Activated CD8-positive, alpha-beta T cell treated with anti-CD3 and anti-CD28 coated beads for 36 hours (primary cell): ENCODE results near the gene TMEM132D. TPM values are rescaled to one million over a fixed set of nuclear protein-coding genes. Genes with fewer than 3 reads are reported as not detected.

ENCODE experiments used
- ATAC-seq: fragments of 200-7000 bp; cut with Tn5 transposase; one replicate; pipeline ENCODE4 v1.10.0; 2021; ENCODE audit warnings: mild to moderate bottlenecking, moderate library complexity
- CTCF ChIA-PET: fragments of 350-600 bp; sonication (Branson Sonifier 250); formaldehyde crosslinking; loops from one replicate; lab custom pipeline; 2021; ENCODE audit warnings: antibody characterized with exemption; lab: Charles Lee
- POLR2A ChIA-PET: fragments of 350-600 bp; sonication (Branson Sonifier 250); formaldehyde crosslinking; loops from one replicate; lab custom pipeline; 2021; ENCODE audit warnings: antibody characterized with exemption; lab: Charles Lee
- DNase-seq: peaks from one replicate; pipeline ENCODE4 v3.0.0-alpha.2; 2020
- H3K27ac Mint-ChIP-seq: one replicate; pipeline ENCODE4 v1.8.0; 2021; ENCODE audit warnings: mild to moderate bottlenecking, mixed read lengths
- H3K27me3 Mint-ChIP-seq: one replicate; pipeline ENCODE4 v1.8.0; 2021; ENCODE audit warnings: mixed read lengths
- H3K36me3 Mint-ChIP-seq: one replicate; pipeline ENCODE4 v1.8.0; 2021; ENCODE audit warnings: low read depth, mixed read lengths
- H3K4me1 Mint-ChIP-seq: one replicate; pipeline ENCODE4 v1.8.0; 2021; ENCODE audit warnings: low read depth, mixed read lengths
- H3K4me3 Mint-ChIP-seq: one replicate; pipeline ENCODE4 v1.8.0; 2021; ENCODE audit warnings: mild to moderate bottlenecking, moderate library complexity, mixed read lengths
- H3K9me3 Mint-ChIP-seq: one replicate; pipeline ENCODE4 v1.8.0; 2021; ENCODE audit warnings: mixed read lengths
- intact Hi-C: fragments of 100-400 bp; cut with micrococcal nuclease; formaldehyde crosslinking; loops from one replicate; pipeline ENCODE4 v1.10.0; 2022
- total RNA-seq, 2 experiments: library from RNA; stranded (reverse); gene quantifications; one replicate each; pipeline ENCODE4 v1.2.3, GENCODE V29; 2021
- TF ChIP-seq, protein P1 (sequence below): fragments of 200-600 bp; IDR thresholded peaks from one replicate; pipeline ENCODE4 v1.8.0; 2022; ENCODE audit warnings: antibody characterized with exemption, mild to moderate bottlenecking

Gene TMEM132D
- total RNA-seq, 2 experiments from 2014 or later, result not detected

DNA sequence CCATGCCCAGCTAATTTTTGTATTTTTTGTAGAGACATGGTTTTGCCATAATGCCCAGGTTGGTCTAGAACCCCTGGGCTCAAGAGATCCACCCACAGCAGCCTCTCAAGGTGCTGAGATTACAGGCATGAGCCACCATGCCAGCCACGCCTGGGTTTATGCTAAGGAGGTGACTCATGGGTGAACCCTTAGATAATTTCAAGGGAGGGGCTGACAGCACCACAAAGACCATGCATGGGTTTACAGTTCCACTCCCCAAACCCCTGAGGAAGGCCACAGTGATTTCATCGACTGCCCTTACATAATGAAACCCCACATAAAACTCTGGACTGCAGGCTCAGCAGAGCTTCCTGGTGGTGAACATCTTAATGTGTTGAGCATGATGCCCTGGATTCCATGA, 33.7 kb downstream of the TMEM132D start:
- ChIA-PET CTCF (no interaction called here), POLR2A (no interaction called here)
- H3K9me3 Mint-ChIP-seq, result peaks cover 4% of the 10 kb centered on the region
- H3K4me1 Mint-ChIP-seq, result no peaks in the 10 kb centered on the region
- peaks cover 3% of the 10 kb centered on the region for H3K27me3 Mint-ChIP-seq
- H3K4me3 Mint-ChIP-seq, result no peak overlapping the region
- no peak for DNase-seq
- TF ChIP-seq, protein P1, sequence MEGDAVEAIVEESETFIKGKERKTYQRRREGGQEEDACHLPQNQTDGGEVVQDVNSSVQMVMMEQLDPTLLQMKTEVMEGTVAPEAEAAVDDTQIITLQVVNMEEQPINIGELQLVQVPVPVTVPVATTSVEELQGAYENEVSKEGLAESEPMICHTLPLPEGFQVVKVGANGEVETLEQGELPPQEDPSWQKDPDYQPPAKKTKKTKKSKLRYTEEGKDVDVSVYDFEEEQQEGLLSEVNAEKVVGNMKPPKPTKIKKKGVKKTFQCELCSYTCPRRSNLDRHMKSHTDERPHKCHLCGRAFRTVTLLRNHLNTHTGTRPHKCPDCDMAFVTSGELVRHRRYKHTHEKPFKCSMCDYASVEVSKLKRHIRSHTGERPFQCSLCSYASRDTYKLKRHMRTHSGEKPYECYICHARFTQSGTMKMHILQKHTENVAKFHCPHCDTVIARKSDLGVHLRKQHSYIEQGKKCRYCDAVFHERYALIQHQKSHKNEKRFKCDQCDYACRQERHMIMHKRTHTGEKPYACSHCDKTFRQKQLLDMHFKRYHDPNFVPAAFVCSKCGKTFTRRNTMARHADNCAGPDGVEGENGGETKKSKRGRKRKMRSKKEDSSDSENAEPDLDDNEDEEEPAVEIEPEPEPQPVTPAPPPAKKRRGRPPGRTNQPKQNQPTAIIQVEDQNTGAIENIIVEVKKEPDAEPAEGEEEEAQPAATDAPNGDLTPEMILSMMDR, result no peak
- H3K36me3 Mint-ChIP-seq, result no peaks in the 10 kb centered on the region
- no peak overlapping the region for H3K27ac Mint-ChIP-seq
- no peak for ATAC-seq
- intact Hi-C loops, result no loop called here

DNA sequence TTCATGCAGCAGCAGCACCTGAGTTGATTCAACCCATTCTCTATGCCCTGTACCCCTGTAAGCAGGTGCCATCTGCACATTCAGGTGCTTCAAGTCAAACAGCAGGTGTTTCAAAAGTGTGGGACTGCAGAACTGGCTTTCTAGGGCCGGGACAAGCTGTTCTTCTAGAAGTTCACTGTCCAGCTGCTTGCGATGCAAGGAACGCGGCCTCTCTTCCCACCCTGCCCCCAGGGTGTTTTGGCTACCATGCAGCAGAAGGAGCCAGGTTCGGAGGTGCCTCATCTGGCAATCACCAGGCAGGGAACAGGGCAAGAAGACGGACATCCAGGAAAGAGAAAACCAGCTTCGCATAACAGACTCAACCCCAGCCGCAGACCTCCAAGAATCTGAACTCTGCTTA, 35.2 kb downstream of the TMEM132D start:
- ChIA-PET POLR2A (interaction anchor here (0.5 kb wide), 1 partner anchor 1037 kb away, joined by 3 read pairs; no protein-coding TSS in a partner anchor), CTCF (no interaction called here)
- intact Hi-C loops, result no loop called here
- Mint-ChIP-seq H3K27me3 (peaks cover 3% of the 10 kb centered on the region), H3K9me3 (peaks cover 4% of the 10 kb centered on the region), H3K36me3 (no peaks in the 10 kb centered on the region), H3K4me1 (no peaks in the 10 kb centered on the region), H3K4me3 (no peak overlapping the region), H3K27ac (no peak overlapping the region)
- DNase-seq (no peak), ATAC-seq (no peak)
- TF ChIP-seq, protein P1, result no peak

DNA sequence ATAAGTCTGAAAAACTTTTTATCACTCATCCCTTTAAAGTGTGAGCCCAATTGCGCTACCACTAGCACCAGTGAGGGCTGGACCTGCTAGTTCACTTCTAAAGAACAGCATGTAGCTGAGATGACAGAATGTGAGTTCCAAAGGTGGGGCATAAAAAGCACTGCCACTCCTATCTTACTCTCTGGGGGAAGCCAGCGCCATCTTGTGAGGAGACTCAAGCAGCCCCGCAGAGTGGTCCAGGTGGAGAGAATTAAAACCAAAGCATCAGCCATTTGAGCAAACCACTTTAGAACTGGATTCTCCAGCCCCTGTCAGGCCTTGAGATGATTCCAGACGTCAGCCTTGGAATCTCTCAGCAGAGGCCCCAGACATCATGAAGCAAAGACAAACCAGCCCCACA, 39.9 kb downstream of the TMEM132D start:
- TF ChIP-seq, protein P1, result no peak
- CTCF ChIA-PET, result no interaction called here
- POLR2A ChIA-PET, result no interaction called here
- Mint-ChIP-seq H3K27ac (no peak overlapping the region), H3K4me3 (no peak overlapping the region), H3K9me3 (peaks cover 5% of the 10 kb centered on the region), H3K4me1 (no peaks in the 10 kb centered on the region), H3K36me3 (no peaks in the 10 kb centered on the region), H3K27me3 (no peaks in the 10 kb centered on the region)
- ATAC-seq, result no peak
- no peak for DNase-seq
- intact Hi-C loops, result no loop called here

GRCh38 chr12:129862561-129863175, 41.2 kb downstream of the TMEM132D start:
- DNase-seq (no peak), ATAC-seq (no peak)
- H3K4me3 Mint-ChIP-seq, result no peak overlapping the region
- no peaks in the 10 kb centered on the region for H3K4me1 Mint-ChIP-seq
- no peaks in the 10 kb centered on the region for H3K36me3 Mint-ChIP-seq
- H3K27ac Mint-ChIP-seq, result no peak overlapping the region
- TF ChIP-seq, protein P1, result no peak
- intact Hi-C loops, result no loop called here
- CTCF ChIA-PET, result no interaction called here
- POLR2A ChIA-PET, result no interaction called here
- H3K27me3 Mint-ChIP-seq, result no peaks in the 10 kb centered on the region
- peaks cover 5% of the 10 kb centered on the region for H3K9me3 Mint-ChIP-seq

DNA sequence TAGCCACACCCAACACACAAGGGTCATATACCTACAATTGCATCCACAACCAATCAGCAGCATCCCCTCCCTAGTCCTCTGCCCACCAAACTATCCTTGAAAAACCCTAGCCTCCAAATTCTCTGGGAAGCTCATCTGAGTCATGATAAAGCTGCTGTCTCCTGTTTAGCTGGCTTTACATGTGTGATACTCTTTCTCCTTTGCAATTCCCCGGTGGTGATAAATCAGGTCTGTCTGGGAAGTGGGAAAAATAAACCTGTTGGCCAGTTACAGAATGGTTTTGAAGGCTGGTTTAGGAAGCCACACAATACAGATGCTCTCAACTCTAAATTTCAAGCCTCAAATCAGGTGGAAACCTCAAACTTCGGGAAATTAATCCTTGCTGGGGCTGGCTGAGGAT, 41.9 kb downstream of the TMEM132D start:
- intact Hi-C loops, result no loop called here
- Mint-ChIP-seq H3K9me3 (peaks cover 5% of the 10 kb centered on the region), H3K4me3 (no peak overlapping the region), H3K4me1 (no peaks in the 10 kb centered on the region), H3K27me3 (no peaks in the 10 kb centered on the region), H3K36me3 (no peaks in the 10 kb centered on the region), H3K27ac (no peak overlapping the region)
- TF ChIP-seq, protein P1, result no peak
- ChIA-PET CTCF (no interaction called here), POLR2A (no interaction called here)
- ATAC-seq, result no peak
- DNase-seq, result no peak
